Adrenal gland (tissue), 12 donors: ENCODE measurements around the gene BICDL1. TPM values are rescaled to one million over a fixed set of nuclear protein-coding genes. Genes with fewer than 3 reads are reported as not detected.

Source experiments
- DNase-seq, 7 donors: peaks; one replicate each; pipeline ENCODE4 v3.0.0-alpha.2; 2019 to 2020
- H3K27ac ChIP-seq, 5 donors: fragments of 200-600 bp; sonication (generic) in 4 of 5; 1 replicate in 3 of 5; 2 replicates in 2 of 5; pipeline versions ENCODE4 v1.5.1 to v1.8.0; 2016 to 2020; ENCODE audit warnings: mild to moderate bottlenecking in 1 of 5
- H3K27me3 ChIP-seq: fragments of 200-600 bp; 2 replicates; pipeline ENCODE4 v1.8.0; 2021
- H3K36me3 ChIP-seq, 2 donors: fragments of 200-600 bp; replicated peaks in 1 of 2; 1 replicate in 1 of 2; 2 replicates in 1 of 2; pipeline versions ENCODE4 v1.5.1 to v1.8.0; 2018 to 2022
- H3K4me1 ChIP-seq, 2 donors: fragments of 200-600 bp; replicated peaks in 1 of 2; 1 replicate in 1 of 2; 2 replicates in 1 of 2; pipeline versions ENCODE4 v1.5.1 to v1.8.0; 2018 to 2021
- H3K4me3 ChIP-seq, 4 donors: fragments of 200-600 bp; sonication (generic) in 3 of 4; one replicate each; pipeline ENCODE4 v1.5.1; 2016 to 2018
- H3K9me3 ChIP-seq, 3 donors: fragments of 200-600 bp; sonication (generic) in 1 of 3; replicated peaks in 1 of 3; 1 replicate in 2 of 3; 2 replicates in 1 of 3; pipeline versions ENCODE4 v1.5.1 to v1.8.0; 2016 to 2021
- POLR2A ChIP-seq, 2 donors: fragments of 450-650 bp; IDR thresholded peaks; one replicate each; pipeline ENCODE4 v1.6.1; 2017; ENCODE audit warnings: antibody characterized with exemption in 2 of 2, mild to moderate bottlenecking in 2 of 2, moderate library complexity in 1 of 2
- WGBS, 4 donors: extraction: QIAGEN DNeasy Blood & Tissue Kit in 2 of 4; methylation state at CpG; one replicate each; pipeline versions ENCODE4 v1.1.5 to v1.1.7; 2013 to 2017; 5-methylcytosine and 5-hydroxymethylcytosine counted together
- intact Hi-C, 2 donors: fragments of 100-400 bp; cut with DNase I; formaldehyde crosslinking; loops; one replicate each; pipeline versions ENCODE4 v1.14.1 to v1.15.0; 2022 to 2023
- polyA plus RNA-seq, 3 donors: library from polyadenylated mRNA; stranded (reverse); fragments of 200-250 nt in 2 of 3; fragments of 350-450 nt in 1 of 3; fragmentation: Illumina TruSeq in 1 of 3; extraction: RNeasy Lipid Tissue Mini Kit (QIAGEN cat#74804) in 1 of 3; gene quantifications; one replicate each; pipeline ENCODE4 v1.2.3, GENCODE V29; 2013 to 2014
- total RNA-seq, 9 donors: library from RNA; depleted of rRNA in 4 of 9; stranded (reverse); fragments of >200 nt in 4 of 9; fragments of 120-200 nt in 1 of 9; fragmentation: NEBNext Ultra II Directional in 1 of 9; extraction: Animal tissue kit (Norgen Biotek cat#: 25700) in 1 of 9; gene quantifications; one replicate each; pipeline versions ENCODE4 v1.1.0 to v1.2.4, GENCODE V29; 2013 to 2023
- TF ChIP-seq, protein P1 (sequence below), 6 experiments: fragments of 450-650 bp in 4 of 6; fragments of 200-600 bp in 2 of 6; sonication (generic) in 1 of 6; IDR thresholded peaks; 1 replicate in 5 of 6; 2 replicates in 1 of 6; pipeline versions ENCODE4 v1.5.1 to v1.8.0; 2016 to 2021; ENCODE audit warnings: antibody characterized with exemption in 6 of 6, mild to moderate bottlenecking in 2 of 6, moderate library complexity in 1 of 6
- donor health status: healthy with polysubstance abuse.
- donor health status: Bipolar disorder and iron deficiency.
- donor health status: DM: yes; HTN: yes; CAD: no.
- donor health status: DM: no; HTN: no; CAD: no.
- donor health status: DM: no; HTN: no; CAD: no.
- donor health status: DM: yes; HTN: yes; CAD: no.

The BICDL1 gene
- total and polyA plus RNA-seq, 12 donors, result 0.35 to 24.0 (median 2.7) TPM

DNA sequence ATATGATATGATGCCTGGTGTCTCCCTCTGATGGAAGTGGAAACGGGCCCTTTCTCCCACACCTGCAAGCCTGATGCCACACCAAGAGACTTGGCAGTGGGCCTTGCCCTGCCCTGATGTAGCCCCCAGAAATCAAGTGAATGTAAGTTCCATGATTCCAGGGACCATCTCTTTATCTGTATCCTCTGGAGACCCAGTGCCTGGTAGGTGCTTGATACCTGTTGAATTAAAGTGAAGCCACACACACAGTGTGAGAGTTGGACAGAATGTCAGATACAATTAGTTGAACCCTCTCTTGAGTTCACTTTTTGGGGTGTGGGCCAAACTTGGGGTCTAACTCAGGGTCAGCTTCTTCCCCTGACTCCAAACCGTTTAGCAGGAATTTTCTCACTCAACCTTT is 132.3 kb downstream of the BICDL1 start:
- Histone ChIP-seq H3K36me3 (no peaks in the 10 kb centered on the region), H3K4me3 (no peak overlapping the region), H3K27me3 (no peaks in the 10 kb centered on the region), H3K9me3 (no peaks in the 10 kb centered on the region), H3K4me1 (peaks cover 23 to 39% of the 10 kb centered on the region in 2 donors), H3K27ac (no peak overlapping the region)
- DNase-seq, result no peak
- intact Hi-C loops, result no loop called here
- TF ChIP-seq, protein P1, sequence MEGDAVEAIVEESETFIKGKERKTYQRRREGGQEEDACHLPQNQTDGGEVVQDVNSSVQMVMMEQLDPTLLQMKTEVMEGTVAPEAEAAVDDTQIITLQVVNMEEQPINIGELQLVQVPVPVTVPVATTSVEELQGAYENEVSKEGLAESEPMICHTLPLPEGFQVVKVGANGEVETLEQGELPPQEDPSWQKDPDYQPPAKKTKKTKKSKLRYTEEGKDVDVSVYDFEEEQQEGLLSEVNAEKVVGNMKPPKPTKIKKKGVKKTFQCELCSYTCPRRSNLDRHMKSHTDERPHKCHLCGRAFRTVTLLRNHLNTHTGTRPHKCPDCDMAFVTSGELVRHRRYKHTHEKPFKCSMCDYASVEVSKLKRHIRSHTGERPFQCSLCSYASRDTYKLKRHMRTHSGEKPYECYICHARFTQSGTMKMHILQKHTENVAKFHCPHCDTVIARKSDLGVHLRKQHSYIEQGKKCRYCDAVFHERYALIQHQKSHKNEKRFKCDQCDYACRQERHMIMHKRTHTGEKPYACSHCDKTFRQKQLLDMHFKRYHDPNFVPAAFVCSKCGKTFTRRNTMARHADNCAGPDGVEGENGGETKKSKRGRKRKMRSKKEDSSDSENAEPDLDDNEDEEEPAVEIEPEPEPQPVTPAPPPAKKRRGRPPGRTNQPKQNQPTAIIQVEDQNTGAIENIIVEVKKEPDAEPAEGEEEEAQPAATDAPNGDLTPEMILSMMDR (IDR thresholded peaks at IDR 0.05), result no peak
- no peak for TF ChIP-seq POLR2A (IDR thresholded peaks at IDR 0.05)
- 72 to 77% (median 74%) methylated on average over 2 of the region's 2 CpGs for WGBS, 4 donors

DNA sequence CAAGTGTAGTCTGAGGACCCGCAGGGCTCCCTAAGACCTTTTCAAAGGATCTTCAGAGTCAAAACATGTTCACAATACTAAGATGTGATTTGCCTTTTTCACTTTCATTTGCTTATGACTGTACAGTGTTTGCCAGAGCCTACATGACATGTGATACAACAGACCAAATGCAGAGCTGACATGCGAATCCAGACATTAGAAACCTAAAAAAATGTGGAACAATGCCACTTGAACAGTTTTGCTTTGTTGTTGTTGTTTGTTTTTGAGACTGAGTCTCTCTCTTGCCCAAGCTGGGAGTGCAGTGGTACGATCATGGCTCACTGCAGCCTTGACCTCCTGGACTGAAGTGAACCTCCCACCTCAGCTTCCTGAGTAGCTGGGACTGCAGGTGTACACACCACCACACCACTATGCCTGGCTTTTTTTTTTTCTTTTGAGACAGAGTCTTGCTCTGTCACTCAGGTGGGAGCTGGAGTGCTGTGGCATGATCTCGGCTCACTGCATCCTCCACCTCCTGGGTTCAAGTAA is 132.8 kb downstream of the BICDL1 start:
- 59 to 68% (median 64%) methylated on average over 4 of the region's 4 CpGs for WGBS, 4 donors
- intact Hi-C loops, result no loop called here
- Histone ChIP-seq H3K4me3 (no peak overlapping the region), H3K36me3 (no peaks in the 10 kb centered on the region), H3K4me1 (peaks cover 25 to 44% of the 10 kb centered on the region in 2 donors), H3K9me3 (no peaks in the 10 kb centered on the region), H3K27me3 (no peaks in the 10 kb centered on the region), H3K27ac (no peak overlapping the region)
- no peak for DNase-seq
- TF ChIP-seq POLR2A (IDR thresholded peaks at IDR 0.05), result no peak
- TF ChIP-seq, protein P1 (IDR thresholded peaks at IDR 0.05), result no peak

DNA sequence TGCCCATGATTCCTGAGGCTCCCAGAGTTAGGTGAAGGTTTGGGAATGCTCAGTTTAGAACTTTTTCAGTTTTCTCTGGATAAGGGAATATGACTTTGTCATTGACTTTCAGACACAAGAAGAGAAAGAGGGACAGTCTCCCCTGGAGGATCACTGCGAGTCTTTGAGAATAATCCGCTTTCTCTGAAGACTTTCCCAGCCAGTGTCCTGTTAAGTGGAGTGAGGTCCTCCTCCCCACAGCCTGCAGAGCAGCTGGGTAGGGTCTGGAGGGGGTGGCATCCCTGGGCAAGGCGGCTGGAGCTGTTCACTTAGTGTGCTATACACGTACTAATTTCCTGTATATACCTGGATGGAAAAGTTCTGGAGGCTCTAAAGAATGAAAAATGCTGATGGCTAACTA is 136.0 kb downstream of the BICDL1 start:
- no peak overlapping the region for H3K27ac ChIP-seq
- peaks cover 5 to 20% of the 10 kb centered on the region in 2 donors for H3K4me1 ChIP-seq
- H3K4me3 ChIP-seq, result no peak overlapping the region
- TF ChIP-seq, protein P1 (IDR thresholded peaks at IDR 0.05), result no peak
- TF ChIP-seq POLR2A (IDR thresholded peaks at IDR 0.05), result no peak
- intact Hi-C loops, result no loop called here
- H3K36me3 ChIP-seq, result peaks cover 0 to 28% of the 10 kb centered on the region in 2 donors
- 88 to 95% (median 93%) methylated on average over 4 of the region's 4 CpGs for WGBS, 4 donors
- H3K27me3 ChIP-seq, result no peaks in the 10 kb centered on the region
- DNase-seq, result no peak
- H3K9me3 ChIP-seq, result no peaks in the 10 kb centered on the region

DNA sequence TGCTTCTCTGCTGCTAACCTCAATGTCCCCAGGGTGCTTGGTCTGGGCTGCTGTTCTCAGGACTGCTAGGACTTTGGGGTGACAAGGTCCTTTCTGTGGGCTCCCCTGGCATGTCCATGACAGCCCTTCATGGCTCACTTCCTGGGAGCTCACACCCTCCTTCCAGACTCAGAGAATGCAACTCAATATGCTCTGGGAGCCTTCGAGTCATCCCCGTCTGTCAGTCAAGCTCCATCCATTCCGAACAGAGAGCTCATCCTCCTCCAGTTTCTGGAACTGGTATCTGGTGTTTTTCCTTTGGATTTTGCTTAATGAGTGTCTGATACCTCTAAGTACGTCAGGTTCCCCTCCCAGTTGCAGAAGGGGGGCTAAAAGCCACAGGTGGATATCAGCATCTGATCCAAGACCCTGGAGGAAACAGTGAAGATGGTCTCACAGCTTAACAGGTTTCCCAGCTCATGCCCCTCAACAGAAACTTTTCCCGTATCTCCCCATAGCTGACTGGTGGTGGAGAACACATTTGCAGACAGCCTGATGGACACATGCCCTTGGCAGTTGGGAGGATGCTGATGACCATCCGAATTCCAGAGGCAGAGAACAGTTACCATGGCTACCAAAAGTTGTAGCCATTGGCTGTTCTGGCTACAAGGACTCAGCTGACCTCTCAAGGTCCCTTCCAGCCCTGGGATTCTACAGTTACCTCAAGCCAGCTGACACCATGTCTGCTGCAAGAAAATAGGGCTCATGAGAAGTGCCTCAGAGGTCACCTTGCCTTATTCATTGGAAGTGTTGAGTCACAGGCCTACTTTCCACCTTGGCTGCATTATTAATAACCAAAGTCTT is 137.0 kb downstream of the BICDL1 start:
- TF ChIP-seq, protein P1 (IDR thresholded peaks at IDR 0.05), result no peak
- no peak for TF ChIP-seq POLR2A (IDR thresholded peaks at IDR 0.05)
- DNase-seq, result peak in 6 of 7 donors; percentile 52 to 81 (median 66)
- Histone ChIP-seq H3K27me3 (no peaks in the 10 kb centered on the region), H3K36me3 (peaks cover 0 to 38% of the 10 kb centered on the region in 2 donors), H3K9me3 (no peaks in the 10 kb centered on the region), H3K4me3 (no peak overlapping the region), H3K4me1 (peaks cover 5 to 20% of the 10 kb centered on the region in 2 donors), H3K27ac (peak overlapping the region in 4 of 5 donors; percentile 29 to 81 (median 62))
- intact Hi-C loops, result no loop called here
- WGBS, 4 donors, result 72 to 89% (median 76%) methylated on average over 5 to 6 of the region's 6 CpGs
